ENCODE measurements around the gene NCOR1. TPM values are rescaled to one million over a fixed set of nuclear protein-coding genes. Genes with fewer than 3 reads are reported as not detected.

Gene NCOR1
- total RNA-seq, 1 donor from 2014 or later = 75.3 TPM

DNA sequence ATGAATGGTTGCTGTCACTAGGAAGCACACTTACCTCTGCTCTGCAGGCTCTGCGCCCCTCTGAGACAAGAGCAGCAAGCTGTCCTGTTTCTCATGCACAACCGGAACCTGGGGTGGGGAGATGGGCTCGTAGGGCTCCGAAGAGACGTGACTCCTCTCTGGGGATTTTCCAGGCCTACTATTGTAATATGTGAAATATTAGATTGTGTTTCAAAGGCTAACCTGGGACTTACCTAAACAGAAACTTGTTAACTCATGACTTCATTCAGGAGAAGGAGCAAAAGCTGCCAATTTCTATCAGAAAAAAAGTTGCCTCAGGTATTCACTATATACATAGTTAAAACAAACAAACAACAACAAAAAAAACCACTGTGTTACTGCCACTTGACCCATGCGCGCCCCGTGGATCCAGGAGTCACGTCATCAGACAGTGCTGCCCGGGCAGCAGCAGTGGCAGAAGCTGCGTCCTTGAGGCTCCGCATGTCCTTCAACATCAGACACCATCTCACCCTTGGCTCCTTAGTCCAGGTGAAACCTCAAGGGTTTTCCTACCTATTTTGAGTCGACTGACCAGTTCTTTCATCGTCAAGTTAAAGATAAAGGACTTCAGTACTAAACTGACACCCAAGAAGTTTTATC lies 166.4 kb downstream of the NCOR1 start:
- Histone ChIP-seq H3K36me3 (ENCODE audit: control insufficient read depth, insufficient read depth, low read length) (peaks cover 11% of the 10 kb centered on the region), H3K4me3 (ENCODE audit: low read depth, low read length) (no peak overlapping the region), H3K27me3 (ENCODE audit: control insufficient read depth, insufficient read depth, low read length) (no peaks in the 10 kb centered on the region)
- TF ChIP-seq, protein P1, sequence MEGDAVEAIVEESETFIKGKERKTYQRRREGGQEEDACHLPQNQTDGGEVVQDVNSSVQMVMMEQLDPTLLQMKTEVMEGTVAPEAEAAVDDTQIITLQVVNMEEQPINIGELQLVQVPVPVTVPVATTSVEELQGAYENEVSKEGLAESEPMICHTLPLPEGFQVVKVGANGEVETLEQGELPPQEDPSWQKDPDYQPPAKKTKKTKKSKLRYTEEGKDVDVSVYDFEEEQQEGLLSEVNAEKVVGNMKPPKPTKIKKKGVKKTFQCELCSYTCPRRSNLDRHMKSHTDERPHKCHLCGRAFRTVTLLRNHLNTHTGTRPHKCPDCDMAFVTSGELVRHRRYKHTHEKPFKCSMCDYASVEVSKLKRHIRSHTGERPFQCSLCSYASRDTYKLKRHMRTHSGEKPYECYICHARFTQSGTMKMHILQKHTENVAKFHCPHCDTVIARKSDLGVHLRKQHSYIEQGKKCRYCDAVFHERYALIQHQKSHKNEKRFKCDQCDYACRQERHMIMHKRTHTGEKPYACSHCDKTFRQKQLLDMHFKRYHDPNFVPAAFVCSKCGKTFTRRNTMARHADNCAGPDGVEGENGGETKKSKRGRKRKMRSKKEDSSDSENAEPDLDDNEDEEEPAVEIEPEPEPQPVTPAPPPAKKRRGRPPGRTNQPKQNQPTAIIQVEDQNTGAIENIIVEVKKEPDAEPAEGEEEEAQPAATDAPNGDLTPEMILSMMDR (IDR thresholded peaks at IDR 0.05; ENCODE audit: insufficient read depth, low read length, severe bottlenecking) = no peak
- DNase-seq (ENCODE audit: low read depth) (peak; percentile 41), FAIRE-seq (no peak)

DNA sequence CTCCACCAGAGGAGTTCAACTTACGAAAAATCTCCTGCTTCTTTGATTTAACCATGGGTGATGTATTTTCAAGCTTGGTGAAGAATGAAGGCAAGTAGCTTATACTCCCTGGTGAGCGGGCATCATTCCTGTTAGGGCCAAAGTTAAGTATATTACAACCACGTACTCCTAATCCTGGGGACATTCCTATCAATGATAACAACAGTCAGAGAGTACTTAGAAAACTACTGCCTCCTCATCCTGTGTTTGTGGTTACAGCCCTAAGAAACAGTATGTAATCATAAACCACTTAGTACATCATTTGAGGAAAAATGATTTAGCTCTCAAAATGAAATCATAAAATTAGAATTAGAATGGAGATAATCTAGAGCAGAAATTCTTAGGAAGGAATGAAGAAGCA lies 168.4 kb downstream of the NCOR1 start:
- TF ChIP-seq, protein P1 (IDR thresholded peaks at IDR 0.05; ENCODE audit: insufficient read depth, low read length, severe bottlenecking) = no peak
- Histone ChIP-seq H3K4me3 (ENCODE audit: low read depth, low read length) (no peak overlapping the region), H3K36me3 (ENCODE audit: control insufficient read depth, insufficient read depth, low read length) (peaks cover 15% of the 10 kb centered on the region), H3K27me3 (ENCODE audit: control insufficient read depth, insufficient read depth, low read length) (no peaks in the 10 kb centered on the region)
- FAIRE-seq = no peak
- DNase-seq (ENCODE audit: low read depth) = no peak

DNA sequence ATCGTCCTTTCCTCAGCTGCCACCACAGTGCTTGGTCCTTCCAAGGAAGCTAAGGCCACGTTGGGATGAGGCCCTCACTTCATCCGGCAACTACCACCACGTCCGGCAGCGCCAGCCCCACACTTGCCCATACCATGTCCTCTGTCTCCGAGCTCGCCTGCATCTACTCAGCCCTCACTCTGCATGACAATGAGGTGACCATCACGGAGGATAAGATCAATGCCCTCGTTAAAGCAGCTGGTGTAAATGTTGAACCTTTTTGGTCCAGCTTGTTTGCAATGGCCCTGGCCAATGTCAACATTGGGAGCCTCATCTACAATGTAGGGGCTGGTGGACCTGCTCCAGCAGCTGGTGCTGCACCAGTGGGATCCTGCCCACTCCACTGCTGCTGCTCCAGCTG lies 170.8 kb downstream of the NCOR1 start:
- Histone ChIP-seq H3K27me3 (ENCODE audit: control insufficient read depth, insufficient read depth, low read length) (no peaks in the 10 kb centered on the region), H3K36me3 (ENCODE audit: control insufficient read depth, insufficient read depth, low read length) (peaks cover 20% of the 10 kb centered on the region), H3K4me3 (ENCODE audit: low read depth, low read length) (no peak overlapping the region)
- TF ChIP-seq, protein P1 (IDR thresholded peaks at IDR 0.05; ENCODE audit: insufficient read depth, low read length, severe bottlenecking) = no peak
- no peak for DNase-seq (ENCODE audit: low read depth)
- no peak for FAIRE-seq

DNA sequence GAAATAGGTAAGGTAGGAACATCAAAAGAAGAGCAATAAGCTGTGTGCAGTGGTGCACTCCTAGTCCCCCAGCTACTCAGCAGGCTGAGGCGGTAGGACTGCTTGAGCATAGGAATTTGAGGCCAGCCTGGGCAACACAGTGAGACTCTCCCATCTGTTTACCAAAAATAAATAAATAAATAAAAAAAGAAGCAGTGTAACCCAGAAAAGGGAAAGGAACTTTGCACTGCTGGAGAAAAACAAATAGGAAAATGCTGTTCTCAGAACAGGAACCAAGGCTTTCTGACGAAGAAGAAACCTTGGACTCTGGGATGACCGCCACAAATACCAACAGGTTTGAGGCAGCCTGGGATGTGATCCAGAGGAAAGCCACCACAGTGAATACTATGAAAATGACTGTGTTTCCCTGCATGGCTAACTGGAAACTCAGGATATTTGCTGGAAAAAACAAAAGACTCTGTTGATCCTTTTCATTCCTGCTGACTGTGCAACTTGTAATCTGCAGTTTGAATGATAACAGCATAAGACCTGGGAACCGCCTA lies 174.6 kb downstream of the NCOR1 start:
- TF ChIP-seq, protein P1 (IDR thresholded peaks at IDR 0.05; ENCODE audit: insufficient read depth, low read length, severe bottlenecking) = no peak
- peaks cover 24% of the 10 kb centered on the region for H3K36me3 ChIP-seq (ENCODE audit: control insufficient read depth, insufficient read depth, low read length)

DNA sequence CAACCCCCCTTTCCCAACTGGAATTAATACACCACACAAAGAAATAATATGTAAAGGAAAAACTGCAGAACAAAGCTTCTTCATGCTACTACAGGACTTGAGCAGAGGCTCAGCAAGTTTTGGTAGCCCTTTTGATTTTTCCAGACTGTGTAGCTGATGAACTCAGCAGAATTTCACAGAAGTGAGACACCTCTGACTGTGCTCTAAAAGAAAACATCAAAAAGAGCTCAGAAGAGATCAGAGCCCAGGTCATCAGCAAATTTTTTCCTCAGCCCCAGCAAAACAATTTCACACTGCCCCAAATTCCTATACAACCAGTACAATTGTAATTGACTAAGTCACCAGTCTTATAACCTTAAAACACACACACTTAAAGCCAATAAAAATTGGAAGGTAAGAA lies 177.7 kb downstream of the NCOR1 start:
- Histone ChIP-seq H3K4me3 (ENCODE audit: low read depth, low read length) (no peak overlapping the region), H3K27me3 (ENCODE audit: control insufficient read depth, insufficient read depth, low read length) (no peaks in the 10 kb centered on the region), H3K36me3 (ENCODE audit: control insufficient read depth, insufficient read depth, low read length) (peaks cover 18% of the 10 kb centered on the region)
- DNase-seq (ENCODE audit: low read depth) = peak; percentile 14
- TF ChIP-seq, protein P1 (IDR thresholded peaks at IDR 0.05; ENCODE audit: insufficient read depth, low read length, severe bottlenecking) = no peak
- no peak for FAIRE-seq

More for the DNA sequence above, 174.6 kb downstream of the NCOR1 start:
- no peak overlapping the region for H3K4me3 ChIP-seq (ENCODE audit: low read depth, low read length)
- no peaks in the 10 kb centered on the region for H3K27me3 ChIP-seq (ENCODE audit: control insufficient read depth, insufficient read depth, low read length)
- DNase-seq (ENCODE audit: low read depth) (no peak), FAIRE-seq (no peak)

DNA sequence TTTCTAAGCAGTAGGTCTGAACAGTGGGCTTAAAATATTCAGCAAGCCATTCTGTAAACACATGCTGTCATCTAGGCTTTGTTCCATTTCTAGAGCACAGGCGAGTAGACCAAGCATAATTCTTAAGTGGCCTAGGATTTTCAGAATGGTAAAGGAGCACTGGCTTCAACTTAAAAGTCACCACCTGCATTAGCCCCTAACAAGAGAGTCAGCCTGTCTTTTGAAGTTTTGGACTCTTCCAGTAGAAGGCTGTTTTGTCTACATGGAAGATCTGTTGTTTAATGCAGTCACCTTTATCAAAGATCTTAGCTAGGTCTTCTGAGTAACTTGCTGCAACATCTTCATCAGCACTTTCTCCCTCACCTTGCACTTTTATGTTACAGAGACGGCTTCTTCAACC lies 179.1 kb downstream of the NCOR1 start:
- TF ChIP-seq, protein P1 (IDR thresholded peaks at IDR 0.05; ENCODE audit: insufficient read depth, low read length, severe bottlenecking) = no peak
- Histone ChIP-seq H3K36me3 (ENCODE audit: control insufficient read depth, insufficient read depth, low read length) (peaks cover 19% of the 10 kb centered on the region), H3K4me3 (ENCODE audit: low read depth, low read length) (no peak overlapping the region), H3K27me3 (ENCODE audit: control insufficient read depth, insufficient read depth, low read length) (no peaks in the 10 kb centered on the region)
- DNase-seq (ENCODE audit: low read depth) = no peak
- FAIRE-seq = no peak

Data from bronchial epithelial cell (primary cell).